ENCODE results near the gene GMDS.

DNA sequence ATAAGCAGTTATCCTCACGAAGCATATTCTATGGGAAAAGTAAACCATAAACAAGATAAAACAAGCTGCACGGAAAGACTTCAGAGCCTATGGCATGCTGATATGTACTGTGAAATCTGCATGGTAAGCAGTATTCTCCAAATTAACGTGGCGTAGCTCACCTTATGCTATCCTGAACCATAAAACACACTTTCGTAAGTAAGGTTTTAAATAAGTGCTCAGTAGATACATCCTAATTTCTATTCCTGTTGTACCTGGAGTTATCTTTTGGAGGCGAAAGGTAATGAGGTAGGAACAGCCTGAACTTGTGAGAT is 208.7 kb downstream of the GMDS start:
- TF ChIP-seq, protein P1, sequence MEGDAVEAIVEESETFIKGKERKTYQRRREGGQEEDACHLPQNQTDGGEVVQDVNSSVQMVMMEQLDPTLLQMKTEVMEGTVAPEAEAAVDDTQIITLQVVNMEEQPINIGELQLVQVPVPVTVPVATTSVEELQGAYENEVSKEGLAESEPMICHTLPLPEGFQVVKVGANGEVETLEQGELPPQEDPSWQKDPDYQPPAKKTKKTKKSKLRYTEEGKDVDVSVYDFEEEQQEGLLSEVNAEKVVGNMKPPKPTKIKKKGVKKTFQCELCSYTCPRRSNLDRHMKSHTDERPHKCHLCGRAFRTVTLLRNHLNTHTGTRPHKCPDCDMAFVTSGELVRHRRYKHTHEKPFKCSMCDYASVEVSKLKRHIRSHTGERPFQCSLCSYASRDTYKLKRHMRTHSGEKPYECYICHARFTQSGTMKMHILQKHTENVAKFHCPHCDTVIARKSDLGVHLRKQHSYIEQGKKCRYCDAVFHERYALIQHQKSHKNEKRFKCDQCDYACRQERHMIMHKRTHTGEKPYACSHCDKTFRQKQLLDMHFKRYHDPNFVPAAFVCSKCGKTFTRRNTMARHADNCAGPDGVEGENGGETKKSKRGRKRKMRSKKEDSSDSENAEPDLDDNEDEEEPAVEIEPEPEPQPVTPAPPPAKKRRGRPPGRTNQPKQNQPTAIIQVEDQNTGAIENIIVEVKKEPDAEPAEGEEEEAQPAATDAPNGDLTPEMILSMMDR (IDR thresholded peaks at IDR 0.05) = no peak
- TF ChIP-seq POLR2A (IDR thresholded peaks at IDR 0.05) = no peak

Data from Peyer's patch (tissue), 4 donors.